ENCODE data around the gene KRT81. TPM values are rescaled to one million over a fixed set of nuclear protein-coding genes. Genes with fewer than 3 reads are reported as not detected.

The KRT81 gene
- polyA plus RNA-seq, 3 donors: not detected

- no peak overlapping the region for H3K4me2 ChIP-seq (replicated peaks; ENCODE audit: extremely low read depth, low read length, poor library complexity, severe bottlenecking)
- no peaks in the 10 kb centered on the region for H3K79me2 ChIP-seq (ENCODE audit: insufficient read depth, low read length)
- no peak overlapping the region for H3K4me3 ChIP-seq (replicated peaks in 1 of 3; ENCODE audit: low read depth in 2 of 3, low read length in 3 of 3)
- Mint-ChIP-seq H3K4me1 (peaks cover 5% of the 10 kb centered on the region), H3K27ac (no peak overlapping the region), H3K27me3 (ENCODE audit: low read depth in 3 of 3) (peaks cover 42 to 56% (median 48%) of the 10 kb centered on the region in 3 donors), H3K9me3 (peaks cover 0 to 2% (median 0%) of the 10 kb centered on the region in 7 donors), H3K4me3 (no peak overlapping the region), H3K36me3 (no peaks in the 10 kb centered on the region)
- TF ChIP-seq CTCF (IDR thresholded peaks at IDR 0.05): no peak
- no peaks in the 10 kb centered on the region for H4K20me1 ChIP-seq (ENCODE audit: insufficient read depth, low read length)
- H3K9ac ChIP-seq (ENCODE audit: insufficient read depth, low read length, poor library complexity, severe bottlenecking): no peak overlapping the region
- peaks cover 3% of the 10 kb centered on the region in 2 donors for H3K4me1 ChIP-seq (ENCODE audit: control insufficient read depth in 1 of 2, insufficient read depth in 2 of 2, low read length in 2 of 2)
- H3K27me3 ChIP-seq (ENCODE audit: control insufficient read depth in 2 of 2, insufficient read depth in 2 of 2, low read length in 2 of 2): peaks cover 23 to 42% of the 10 kb centered on the region in 2 donors
- no peaks in the 10 kb centered on the region for H3K9me3 ChIP-seq (replicated peaks in 1 of 2; ENCODE audit: control insufficient read depth in 1 of 2, insufficient read depth in 1 of 2, low read length in 2 of 2)
- 73% methylated on average over 3 of the region's 3 CpGs for WGBS (ENCODE audit: insufficient coverage)
- H2AFZ ChIP-seq (ENCODE audit: insufficient read depth, low read depth, low read length, poor library complexity, severe bottlenecking): no peak overlapping the region
- H3K27ac ChIP-seq (ENCODE audit: low read depth in 1 of 2, low read length in 2 of 2): no peak overlapping the region
- DNase-seq: no peak
- H3K36me3 ChIP-seq (replicated peaks in 1 of 2; ENCODE audit: control insufficient read depth in 1 of 2, insufficient read depth in 2 of 2, low read length in 2 of 2): no peaks in the 10 kb centered on the region
- intact Hi-C loops (cut with micrococcal nuclease): no loop called here
Measured at GRCh38 chr12:52313461-52313860, 22.1 kb upstream of the KRT81 start.

GRCh38 chr12:52312086-52312485, 20.8 kb upstream of the KRT81 start:
- no peak overlapping the region for H3K27ac Mint-ChIP-seq
- DNase-seq: no peak

More at GRCh38 chr12:52312086-52312485, 20.8 kb upstream of the KRT81 start:
- peaks cover 6 to 9% of the 10 kb centered on the region in 2 donors for H3K4me1 ChIP-seq (ENCODE audit: control insufficient read depth in 1 of 2, insufficient read depth in 2 of 2, low read length in 2 of 2)
- peaks cover 0 to 5% of the 10 kb centered on the region in 2 donors for H3K9me3 ChIP-seq (replicated peaks in 1 of 2; ENCODE audit: control insufficient read depth in 1 of 2, insufficient read depth in 1 of 2, low read length in 2 of 2)
- H3K27me3 ChIP-seq (ENCODE audit: control insufficient read depth in 2 of 2, insufficient read depth in 2 of 2, low read length in 2 of 2): peaks cover 35 to 56% of the 10 kb centered on the region in 2 donors
- no peaks in the 10 kb centered on the region for H3K79me2 ChIP-seq (ENCODE audit: insufficient read depth, low read length)
- peaks cover 0 to 4% (median 0%) of the 10 kb centered on the region in 7 donors for H3K9me3 Mint-ChIP-seq
- H3K27ac ChIP-seq (ENCODE audit: low read depth in 1 of 2, low read length in 2 of 2): no peak overlapping the region
- H3K4me3 ChIP-seq (replicated peaks in 1 of 3; ENCODE audit: low read depth in 2 of 3, low read length in 3 of 3): no peak overlapping the region
- TF ChIP-seq CTCF (IDR thresholded peaks at IDR 0.05): no peak
- no peaks in the 10 kb centered on the region for H4K20me1 ChIP-seq (ENCODE audit: insufficient read depth, low read length)
- H3K9ac ChIP-seq (ENCODE audit: insufficient read depth, low read length, poor library complexity, severe bottlenecking): no peak overlapping the region
- no peak overlapping the region for H2AFZ ChIP-seq (ENCODE audit: insufficient read depth, low read depth, low read length, poor library complexity, severe bottlenecking)
- peaks cover 9% of the 10 kb centered on the region for H3K4me1 Mint-ChIP-seq
- no peak overlapping the region for H3K4me2 ChIP-seq (replicated peaks; ENCODE audit: extremely low read depth, low read length, poor library complexity, severe bottlenecking)
- H3K36me3 Mint-ChIP-seq: no peaks in the 10 kb centered on the region
- H3K4me3 Mint-ChIP-seq: no peak overlapping the region
- H3K27me3 Mint-ChIP-seq (ENCODE audit: low read depth in 3 of 3): peaks cover 54 to 66% (median 59%) of the 10 kb centered on the region in 3 donors
- H3K36me3 ChIP-seq (replicated peaks in 1 of 2; ENCODE audit: control insufficient read depth in 1 of 2, insufficient read depth in 2 of 2, low read length in 2 of 2): no peaks in the 10 kb centered on the region
- WGBS (ENCODE audit: insufficient coverage): 88% methylated on average over 2 of the region's 4 CpGs
- intact Hi-C loops (cut with micrococcal nuclease): no loop called here

All from CD14-positive monocyte (primary cell).